T47D (cell line): ENCODE measurements around the gene CSK.

ENCODE experiments used
- DNase-seq, 2 experiments: peaks; one replicate each; pipeline versions ENCODE4 v3.0.0 to v3.0.0-alpha.2; 2011 to 2012; ENCODE audit warnings: low read depth in 1 of 2, low spot score in 1 of 2
- JUND ChIP-seq: IDR thresholded peaks from 2 replicates; pipeline ENCODE4 v1.6.1; 2012; ENCODE audit warnings: low read depth
- in situ Hi-C: cut with HindIII; loops from 2 replicates; pipeline ENCODE4 v1.10.0; 2016; ENCODE audit warnings: low sequenced_read_pairs, low pct_unique_long_range_greater_than_20kb

Gene CSK

GRCh38 chr15:74822233-74822632 is 40.4 kb downstream of the CSK start:
- TF ChIP-seq JUND: no peak
- in situ Hi-C loops: no loop called here

GRCh38 chr15:74823324-74823723 is 41.4 kb downstream of the CSK start:
- in situ Hi-C loops: no loop called here
- DNase-seq: no peak
- no peak for TF ChIP-seq JUND

More at GRCh38 chr15:74822233-74822632, 40.4 kb downstream of the CSK start:
- no peak for DNase-seq

GRCh38 chr15:74824976-74825375 is 43.1 kb downstream of the CSK start:
- in situ Hi-C loops: no loop called here
- no peak for TF ChIP-seq JUND
- DNase-seq: no peak

GRCh38 chr15:74825866-74826265 is 44.0 kb downstream of the CSK start:
- DNase-seq: no peak
- in situ Hi-C loops: no loop called here
- TF ChIP-seq JUND: no peak

- no peak for TF ChIP-seq JUND
- in situ Hi-C loops: no loop called here
- peak; percentile 56 to 70 for DNase-seq
Observed at GRCh38 chr15:74826364-74826819, 44.5 kb downstream of the CSK start, which contains the start of gene CPLX3. Gene CPLX3 (plus strand): TSS chr15:74826627. CDS start chr15:74826704, 77 bp downstream.

- in situ Hi-C loops: no loop called here
- no peak for TF ChIP-seq JUND
- DNase-seq: no peak
Observed at GRCh38 chr15:74826921-74827320, 45.0 kb downstream of the CSK start.

- in situ Hi-C loops: no loop called here
- TF ChIP-seq JUND: no peak
- peak in 1 of 2 experiments; percentile 51 for DNase-seq
Observed at GRCh38 chr15:74827614-74828013, 45.7 kb downstream of the CSK start.

GRCh38 chr15:74828835-74829234 is 47.0 kb downstream of the CSK start:
- in situ Hi-C loops: no loop called here
- peak; percentile 77 to 89 for DNase-seq
- peak; percentile 27; the same call in 1 of the 2 replicates for TF ChIP-seq JUND

- in situ Hi-C loops: no loop called here
- no peak for DNase-seq
- no peak for TF ChIP-seq JUND
Observed at GRCh38 chr15:74829486-74829885, 47.6 kb downstream of the CSK start.

GRCh38 chr15:74829991-74830390 is 48.1 kb downstream of the CSK start:
- DNase-seq: no peak
- no peak for TF ChIP-seq JUND
- in situ Hi-C loops: no loop called here

- in situ Hi-C loops: no loop called here
- no peak for TF ChIP-seq JUND
- no peak for DNase-seq
Observed at GRCh38 chr15:74830868-74831267, 49.0 kb downstream of the CSK start.

- no peak for DNase-seq
- no peak for TF ChIP-seq JUND
- in situ Hi-C loops: no loop called here
Observed at GRCh38 chr15:74831813-74832495, 50.1 kb downstream of the CSK start.

GRCh38 chr15:74832826-74833225 is 50.9 kb downstream of the CSK start:
- DNase-seq: no peak
- in situ Hi-C loops: no loop called here
- no peak for TF ChIP-seq JUND
